WTC11 (cell line): ENCODE results near the gene F2R.

Experiments used
- ATF1 ChIP-seq: sonication (generic); formaldehyde crosslinking; IDR thresholded peaks from 2 replicates; pipeline ENCODE4 v1.8.1; 2023; ENCODE audit warnings: mild to moderate bottlenecking, moderate library complexity, missing genetic modification reagents
- ATF2 ChIP-seq: sonication (generic); formaldehyde crosslinking; IDR thresholded peaks from 2 replicates; pipeline ENCODE4 v1.8.1; 2022; ENCODE audit warnings: low read depth, missing genetic modification reagents, borderline replicate concordance
- CTCF ChIP-seq: fragments of 200-600 bp; IDR thresholded peaks from 2 replicates; pipeline ENCODE4 v1.8.0; 2022; ENCODE audit warnings: antibody characterized with exemption
- E2F4 ChIP-seq: sonication (generic); formaldehyde crosslinking; IDR thresholded peaks from 2 replicates; pipeline ENCODE4 v1.8.1; 2022; ENCODE audit warnings: low read depth, mild to moderate bottlenecking, moderate library complexity, missing genetic modification reagents, borderline replicate concordance
- MAX ChIP-seq: sonication (generic); formaldehyde crosslinking; IDR thresholded peaks from 2 replicates; pipeline ENCODE4 v1.8.0; 2022; ENCODE audit warnings: mild to moderate bottlenecking, missing genetic modification reagents
- NFE2L1 ChIP-seq: sonication (generic); formaldehyde crosslinking; IDR thresholded peaks from 2 replicates; pipeline ENCODE4 v1.8.1; 2023; ENCODE audit warnings: missing genetic modification reagents
- NFYB ChIP-seq: sonication (generic); formaldehyde crosslinking; conservative IDR thresholded peaks from 2 replicates; pipeline ENCODE4 v1.8.0; 2022; ENCODE audit warnings: low read depth, missing genetic modification reagents
- NR1H2 ChIP-seq: sonication (generic); formaldehyde crosslinking; IDR thresholded peaks from 2 replicates; pipeline ENCODE4 v1.9.0; 2021; ENCODE audit warnings: mild to moderate bottlenecking, moderate library complexity, missing genetic modification reagents
- PRDM15 ChIP-seq: sonication (generic); formaldehyde crosslinking; IDR thresholded peaks from 2 replicates; pipeline ENCODE4 v1.8.0; 2022; ENCODE audit warnings: missing genetic modification reagents
- TP53 ChIP-seq: sonication (generic); formaldehyde crosslinking; IDR thresholded peaks from 2 replicates; pipeline ENCODE4 v1.8.1; 2023; ENCODE audit warnings: mild to moderate bottlenecking, missing genetic modification reagents
- USF2 ChIP-seq: sonication (generic); formaldehyde crosslinking; IDR thresholded peaks from 2 replicates; pipeline ENCODE4 v1.8.1; 2023; ENCODE audit warnings: mild to moderate bottlenecking, missing genetic modification reagents, moderate library complexity
- ZMAT4 ChIP-seq: fragments of 250-450 bp; sonication (Bioruptor Pico); IDR thresholded peaks from 2 replicates; pipeline ENCODE4 v1.9.0; 2021; ENCODE audit warnings: mild to moderate bottlenecking

GRCh38 chr5:76704131-76704663 is 11.7 kb upstream of the F2R start:
- no peak for TF ChIP-seq CTCF
- TF ChIP-seq ATF2 (CRISPR knock-in tag), result no peak
- TF ChIP-seq NFYB (CRISPR knock-in tag), result no peak
- no peak for TF ChIP-seq TP53 (CRISPR knock-in tag)
- no peak for TF ChIP-seq NFE2L1
- TF ChIP-seq PRDM15 (CRISPR knock-in tag), result no peak
- TF ChIP-seq ATF1 (CRISPR knock-in tag), result no peak
- no peak for TF ChIP-seq E2F4
- TF ChIP-seq NR1H2 (CRISPR knock-in tag), result no peak
- TF ChIP-seq MAX (CRISPR knock-in tag), result no peak
- no peak for TF ChIP-seq ZMAT4 (CRISPR knock-in tag)
- no peak for TF ChIP-seq USF2 (CRISPR knock-in tag)
